Neural progenitor cell (in vitro differentiated cells): ENCODE results near the gene ANTXRL. TPM values are rescaled to one million over a fixed set of nuclear protein-coding genes. Genes with fewer than 3 reads are reported as not detected.
"Not testable (repeated sequence)": the region's sequence is repeated elsewhere in the genome, so short reads cannot be mapped to it uniquely, and the experiment has no call there.

Source experiments
- DNase-seq: peaks from one replicate; pipeline ENCODE4 v3.0.0-alpha.2; 2016; ENCODE audit warnings: low spot score
- H2AFZ ChIP-seq: fragments of 200-600 bp; sonication (generic); replicated peaks from 2 replicates; pipeline ENCODE4 v1.6.1; 2016; ENCODE audit warnings: antibody characterized with exemption
- H3F3A ChIP-seq: fragments of 200-600 bp; sonication (generic); 2 replicates; pipeline ENCODE4 v1.6.1; 2016; ENCODE audit warnings: antibody characterized with exemption, low read depth
- H3K27ac ChIP-seq: fragments of 200-600 bp; sonication (generic); 2 replicates; pipeline ENCODE4 v1.5.1; 2016; ENCODE audit warnings: mild to moderate bottlenecking
- H3K27me3 ChIP-seq: fragments of 200-600 bp; sonication (generic); 2 replicates; pipeline ENCODE4 v1.6.1; 2016; ENCODE audit warnings: mild to moderate bottlenecking, moderate library complexity
- H3K36me3 ChIP-seq: fragments of 200-600 bp; sonication (generic); 2 replicates; pipeline ENCODE4 v1.5.1; 2016
- H3K4me1 ChIP-seq: fragments of 200-600 bp; sonication (generic); 2 replicates; pipeline ENCODE4 v1.6.1; 2016; ENCODE audit warnings: mixed run types
- H3K4me2 ChIP-seq: fragments of 200-600 bp; sonication (generic); 2 replicates; pipeline ENCODE4 v1.6.1; 2016
- H3K4me3 ChIP-seq: fragments of 200-600 bp; sonication (generic); 2 replicates; pipeline ENCODE4 v1.5.1; 2016
- H3K79me2 ChIP-seq: fragments of 200-600 bp; sonication (generic); 2 replicates; pipeline ENCODE4 v1.6.1; 2016; ENCODE audit warnings: low read depth
- H3K9ac ChIP-seq: fragments of 200-600 bp; sonication (generic); 2 replicates; pipeline ENCODE4 v1.6.1; 2016
- H3K9me3 ChIP-seq: fragments of 200-600 bp; sonication (generic); 2 replicates; pipeline ENCODE4 v1.5.1; 2016; ENCODE audit warnings: low read depth
- H4K20me1 ChIP-seq: fragments of 200-600 bp; sonication (generic); 2 replicates; pipeline ENCODE4 v1.6.1; 2016; ENCODE audit warnings: low read depth
- H3K27ac Mint-ChIP-seq: 3 replicates; pipeline ENCODE4 v1.8.0; 2021; ENCODE audit warnings: mixed read lengths
- H3K27me3 Mint-ChIP-seq: 2 replicates; pipeline ENCODE4 v1.8.0; 2022; ENCODE audit warnings: low read depth, mild to moderate bottlenecking, inconsistent platforms, moderate library complexity, mixed read lengths; ENCODE audit not compliant: insufficient read depth
- H3K36me3 Mint-ChIP-seq: 3 replicates; pipeline ENCODE4 v1.8.0; 2021; ENCODE audit warnings: mixed read lengths
- H3K4me1 Mint-ChIP-seq: 3 replicates; pipeline ENCODE4 v1.8.0; 2021; ENCODE audit warnings: mixed read lengths
- H3K4me3 Mint-ChIP-seq: 3 replicates; pipeline ENCODE4 v1.8.0; 2021; ENCODE audit warnings: mild to moderate bottlenecking, moderate library complexity, mixed read lengths
- H3K9me3 Mint-ChIP-seq: 3 replicates; pipeline ENCODE4 v1.8.0; 2020; ENCODE audit warnings: mixed read lengths
- CTCF ChIP-seq: fragments of 200-600 bp; sonication (generic); IDR thresholded peaks from 2 replicates; pipeline ENCODE4 v1.5.1; 2017; ENCODE audit warnings: antibody characterized with exemption, mild to moderate bottlenecking
- EZH2 ChIP-seq: fragments of 200-600 bp; sonication (generic); IDR thresholded peaks from 2 replicates; pipeline ENCODE4 v1.6.1; 2017; ENCODE audit warnings: antibody characterized with exemption, mild to moderate bottlenecking, moderate library complexity
- EZH2phosphoT487 ChIP-seq: fragments of 200-600 bp; sonication (generic); IDR thresholded peaks from 2 replicates; pipeline ENCODE4 v1.6.1; 2017; ENCODE audit warnings: antibody characterized with exemption
- total RNA-seq: library from RNA; depleted of rRNA; stranded (reverse); fragments of >200 nt; gene quantifications from 2 replicates; pipeline ENCODE4 v1.2.3, GENCODE V29; 2015; ENCODE audit warnings: low replicate concordance

The ANTXRL gene
- total RNA-seq, 1 donor from 2014 or later: not detected

- Histone ChIP-seq H3K79me2 (no peaks in the 10 kb centered on the region), H3K9me3 (no peaks in the 10 kb centered on the region), H3K27me3 (no peaks in the 10 kb centered on the region), H2AFZ (no peak overlapping the region), H4K20me1 (no peaks in the 10 kb centered on the region), H3K4me3 (no peak overlapping the region), H3K4me2 (peak overlapping the region; percentile 35), H3K9ac (no peak overlapping the region), H3K27ac (no peak overlapping the region), H3K36me3 (no peaks in the 10 kb centered on the region), H3F3A (no peaks in the 10 kb centered on the region), H3K4me1 (peaks cover 15% of the 10 kb centered on the region)
- TF ChIP-seq CTCF (no peak), EZH2phosphoT487 (no peak)
- H3K4me1 Mint-ChIP-seq: peaks cover 3% of the 10 kb centered on the region
- H3K27me3 Mint-ChIP-seq: peaks cover 9% of the 10 kb centered on the region
- no peak overlapping the region for H3K4me3 Mint-ChIP-seq
- no peak overlapping the region for H3K27ac Mint-ChIP-seq
- DNase-seq: no peak
- no peaks in the 10 kb centered on the region for H3K36me3 Mint-ChIP-seq
- H3K9me3 Mint-ChIP-seq: peaks cover 3% of the 10 kb centered on the region
These were observed 42.9 kb downstream of the ANTXRL start for GRCh38 chr10:46329690-46330016.

- Histone ChIP-seq H2AFZ (no peak overlapping the region), H3K4me1 (peaks cover 15% of the 10 kb centered on the region), H3K27ac (no peak overlapping the region), H3K4me3 (no peak overlapping the region), H3F3A (no peaks in the 10 kb centered on the region), H3K4me2 (no peak overlapping the region), H3K9ac (no peak overlapping the region), H3K27me3 (no peaks in the 10 kb centered on the region), H3K9me3 (no peaks in the 10 kb centered on the region), H3K36me3 (no peaks in the 10 kb centered on the region), H3K79me2 (no peaks in the 10 kb centered on the region), H4K20me1 (no peaks in the 10 kb centered on the region)
- no peaks in the 10 kb centered on the region for H3K36me3 Mint-ChIP-seq
- DNase-seq: no peak
- peaks cover 3% of the 10 kb centered on the region for H3K4me1 Mint-ChIP-seq
- H3K4me3 Mint-ChIP-seq: no peak overlapping the region
- H3K27me3 Mint-ChIP-seq: peaks cover 9% of the 10 kb centered on the region
- TF ChIP-seq EZH2phosphoT487 (no peak), CTCF (no peak), EZH2 (no peak)
- H3K27ac Mint-ChIP-seq: no peak overlapping the region
- H3K9me3 Mint-ChIP-seq: peaks cover 3% of the 10 kb centered on the region
These were observed 44.1 kb downstream of the ANTXRL start for GRCh38 chr10:46330894-46331293.

- not testable (repeated sequence) for H3K36me3 Mint-ChIP-seq, H3K4me1 ChIP-seq, H3K79me2 ChIP-seq, H3K9me3 ChIP-seq, H3K27ac ChIP-seq, H2AFZ ChIP-seq, H3K4me3 ChIP-seq, H3K36me3 ChIP-seq, DNase-seq, H3K27me3 ChIP-seq, H3F3A ChIP-seq, H3K9ac ChIP-seq, H3K27me3 Mint-ChIP-seq, H4K20me1 ChIP-seq, H3K4me3 Mint-ChIP-seq, H3K27ac Mint-ChIP-seq, H3K9me3 Mint-ChIP-seq, H3K4me2 ChIP-seq, H3K4me1 Mint-ChIP-seq
These were observed 78.7 kb downstream of the ANTXRL start for GRCh38 chr10:46365484-46365883.

- not testable (repeated sequence) for H3K4me1 ChIP-seq, H4K20me1 ChIP-seq, H3K27me3 ChIP-seq, H3K4me2 ChIP-seq, H2AFZ ChIP-seq, H3K9ac ChIP-seq, H3K9me3 Mint-ChIP-seq, DNase-seq, H3K27ac ChIP-seq, H3K79me2 ChIP-seq, H3K27me3 Mint-ChIP-seq, H3K4me3 ChIP-seq, H3F3A ChIP-seq, H3K36me3 Mint-ChIP-seq, H3K36me3 ChIP-seq, H3K4me1 Mint-ChIP-seq, H3K9me3 ChIP-seq, H3K27ac Mint-ChIP-seq, H3K4me3 Mint-ChIP-seq
These were observed 80.4 kb downstream of the ANTXRL start for GRCh38 chr10:46367209-46367608.

- not testable (repeated sequence) for H3K27ac Mint-ChIP-seq, DNase-seq
These were observed 81.0 kb downstream of the ANTXRL start for GRCh38 chr10:46367666-46368240.

GRCh38 chr10:46368956-46369355 is 82.2 kb downstream of the ANTXRL start:
- H3K4me1 ChIP-seq, H3K79me2 ChIP-seq, H3K27me3 Mint-ChIP-seq, H3K9me3 Mint-ChIP-seq, H2AFZ ChIP-seq, H3K27ac ChIP-seq, H3K27me3 ChIP-seq, H4K20me1 ChIP-seq, H3K4me3 Mint-ChIP-seq, H3F3A ChIP-seq, DNase-seq, H3K9me3 ChIP-seq, H3K36me3 ChIP-seq, H3K36me3 Mint-ChIP-seq, H3K4me2 ChIP-seq, H3K27ac Mint-ChIP-seq, H3K4me3 ChIP-seq, H3K9ac ChIP-seq, H3K4me1 Mint-ChIP-seq: not testable (repeated sequence)

More at GRCh38 chr10:46367666-46368240, 81.0 kb downstream of the ANTXRL start:
- H3K9me3 ChIP-seq, H3K27me3 ChIP-seq, H3K4me3 Mint-ChIP-seq, H3K9ac ChIP-seq, H3K4me2 ChIP-seq, H2AFZ ChIP-seq, H3K9me3 Mint-ChIP-seq, H3K27ac ChIP-seq, H3K79me2 ChIP-seq, H4K20me1 ChIP-seq, H3K4me1 ChIP-seq, H3K36me3 ChIP-seq, H3K4me1 Mint-ChIP-seq, H3K27me3 Mint-ChIP-seq, H3K4me3 ChIP-seq, H3K36me3 Mint-ChIP-seq, H3F3A ChIP-seq: not testable (repeated sequence)

GRCh38 chr10:46374410-46374809 is 87.6 kb downstream of the ANTXRL start:
- H3K27me3 Mint-ChIP-seq, H3K27me3 ChIP-seq, H3K4me3 Mint-ChIP-seq, H4K20me1 ChIP-seq, DNase-seq, H3K36me3 ChIP-seq, H3K9me3 ChIP-seq, H3K9me3 Mint-ChIP-seq, H3K4me2 ChIP-seq, H3K4me1 ChIP-seq, H3K27ac Mint-ChIP-seq, H2AFZ ChIP-seq, H3K9ac ChIP-seq, H3K27ac ChIP-seq, H3K79me2 ChIP-seq, H3K4me1 Mint-ChIP-seq, H3K4me3 ChIP-seq, H3K36me3 Mint-ChIP-seq, H3F3A ChIP-seq: not testable (repeated sequence)
